GM19463 (cell line): ENCODE results near the gene NDUFA3.
A peak's percentile ranks its signal among the peaks of the same experiment; 100 is the strongest.
"Not testable (repeated sequence)": the region's sequence is repeated elsewhere in the genome, so short reads cannot be mapped to it uniquely, and the experiment has no call there.

Experiments
- ATAC-seq: cut with Tn5 transposase; IDR thresholded peaks from one replicate; pipeline ENCODE4 v1.9.1; 2021; ENCODE audit warnings: mild to moderate bottlenecking, moderate library complexity; ENCODE audit not compliant: unreplicated experiment

NDUFA3 gene

DNA sequence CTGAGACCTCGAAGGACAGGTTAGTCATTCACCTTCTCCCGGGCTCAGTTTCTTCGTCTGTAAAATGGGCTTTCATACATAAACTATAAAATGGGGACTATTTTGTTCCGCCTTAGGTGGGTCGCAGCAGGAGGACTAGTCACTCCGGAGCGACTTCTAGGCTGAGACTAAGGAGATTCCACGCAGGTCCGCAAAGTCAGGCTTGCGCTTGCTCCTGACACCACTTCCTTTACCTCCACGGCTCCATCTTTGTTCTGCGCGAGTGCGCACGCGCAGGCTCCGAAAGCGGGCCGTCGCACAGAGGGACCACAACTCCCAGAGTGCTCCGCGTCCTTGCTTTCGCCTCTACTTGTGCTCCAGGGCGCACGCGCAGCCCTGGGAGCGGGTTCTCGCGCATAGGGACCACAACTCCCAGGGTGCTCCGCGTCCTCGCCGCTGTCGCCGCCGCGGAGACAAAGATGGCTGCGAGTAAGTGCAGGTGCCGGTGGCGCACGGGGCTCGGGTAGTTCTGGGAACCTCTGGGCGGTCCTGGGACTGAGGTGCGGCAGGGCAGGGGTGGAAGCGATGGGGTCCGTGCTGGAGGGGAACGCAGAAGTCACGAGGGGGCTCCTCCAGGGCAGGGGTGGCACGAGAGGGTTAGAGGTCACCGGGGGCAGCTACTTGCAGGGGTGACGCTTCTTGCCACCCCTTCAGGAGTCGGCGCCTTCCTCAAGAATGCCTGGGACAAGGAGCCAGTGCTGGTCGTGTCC is at the start of gene NDUFA3:
Gene NDUFA3, plus strand, starts transcription at position 435 of the 749 bp plus-strand sequence. Its CDS starts 24 bp downstream, at position 459.
- ATAC-seq: peak; percentile 94

DNA sequence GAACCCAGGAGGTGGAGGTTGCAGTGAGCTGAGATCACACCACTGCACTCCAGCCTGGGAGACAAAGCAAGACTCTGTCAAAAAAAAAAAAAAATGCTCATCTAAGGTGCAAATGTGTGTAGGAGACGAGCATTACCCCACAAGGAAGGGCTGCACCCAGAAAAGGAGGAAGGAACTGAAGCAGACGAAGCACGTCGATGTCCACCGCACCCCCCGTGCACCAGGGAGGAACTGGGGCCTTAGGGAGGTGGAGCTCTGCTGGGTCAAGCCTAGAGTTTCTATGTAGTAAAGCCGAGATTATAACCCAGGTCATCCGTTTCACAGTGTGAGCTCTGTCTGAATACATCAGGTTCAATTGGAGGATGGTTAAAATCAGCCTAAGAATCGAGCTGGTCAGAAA is 40.0 kb upstream of the NDUFA3 start:
- ATAC-seq: no peak

DNA sequence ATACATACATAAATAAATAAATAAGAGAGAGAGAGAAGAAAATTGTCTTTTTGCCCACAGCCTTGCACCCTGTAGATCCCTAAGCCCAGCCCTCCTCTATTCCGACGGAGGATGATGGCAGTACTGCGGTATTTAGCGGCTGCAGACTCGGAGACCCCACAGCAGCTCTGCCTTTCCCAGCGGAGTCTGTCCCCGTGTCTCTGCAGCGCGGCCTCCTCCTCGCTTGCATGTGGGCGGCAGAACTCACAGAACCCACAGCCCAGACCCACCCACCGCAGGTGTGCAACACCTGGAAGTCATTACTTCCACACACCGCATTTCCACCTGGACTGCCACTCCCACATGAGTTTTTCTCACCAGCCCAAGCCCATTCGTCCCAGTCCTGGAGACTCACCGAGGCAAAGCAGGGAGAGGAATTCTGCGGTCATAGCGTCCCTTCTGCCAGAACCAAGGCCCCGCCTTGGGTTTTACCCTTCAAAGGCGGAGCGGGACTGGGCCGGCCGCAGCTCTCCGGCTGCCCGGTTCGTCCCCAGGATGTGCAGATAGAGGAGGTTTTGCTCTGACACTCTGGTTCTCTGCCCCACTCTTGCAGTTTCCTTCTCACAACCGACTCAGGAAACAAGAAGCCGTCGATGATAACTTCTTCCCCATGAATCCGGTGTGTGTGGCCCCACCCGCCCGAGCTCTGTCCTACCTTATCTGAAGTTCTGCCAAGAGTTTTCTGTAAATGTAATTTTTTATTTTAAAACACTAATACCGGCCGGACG is 39.1 kb upstream of the NDUFA3 start, which contains the start of gene VSTM1:
Gene VSTM1, minus strand, starts transcription at position 548 of the 767 bp plus-strand sequence. Its CDS starts 120 bp downstream, at position 428.
- no peak for ATAC-seq

DNA sequence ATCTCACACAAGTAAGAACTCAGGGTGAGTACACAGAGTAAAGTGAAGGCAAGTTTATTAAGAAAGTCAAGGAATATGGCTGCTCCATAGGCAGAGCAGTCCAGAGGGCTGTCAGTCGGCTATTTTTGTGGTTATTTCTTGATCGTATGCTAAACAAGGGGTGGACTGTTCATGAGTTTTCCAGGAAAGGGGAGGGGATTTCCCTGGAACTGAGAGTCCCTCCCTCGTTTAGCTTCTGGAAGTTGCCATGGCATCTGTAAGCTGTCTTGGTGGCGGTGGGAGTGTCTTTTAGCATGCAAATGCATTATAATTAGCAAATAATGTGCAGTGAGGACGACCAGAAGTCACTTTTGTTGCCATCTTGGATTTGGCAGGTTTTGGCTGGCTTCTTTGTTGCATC is 33.2 kb upstream of the NDUFA3 start:
- ATAC-seq: no peak

DNA sequence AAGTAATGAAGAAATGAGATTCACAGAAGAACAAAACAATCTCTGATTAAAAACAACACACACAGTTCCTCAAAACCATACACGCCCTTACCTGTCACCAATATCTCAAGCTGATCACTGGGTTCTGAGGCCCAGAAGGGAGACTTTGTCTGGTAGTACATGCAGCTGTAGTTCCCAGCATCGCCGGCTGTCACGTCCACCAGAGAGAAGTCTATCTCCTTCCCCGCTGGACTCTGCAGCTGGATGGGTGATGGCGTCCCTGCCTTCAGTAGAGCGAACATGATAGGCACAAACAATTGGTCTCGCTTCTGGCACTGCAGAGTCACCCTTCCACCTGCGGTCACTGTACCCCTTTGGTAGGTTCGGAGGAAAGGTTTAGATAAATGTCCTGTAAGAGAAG is 28.8 kb upstream of the NDUFA3 start:
- no peak for ATAC-seq

DNA sequence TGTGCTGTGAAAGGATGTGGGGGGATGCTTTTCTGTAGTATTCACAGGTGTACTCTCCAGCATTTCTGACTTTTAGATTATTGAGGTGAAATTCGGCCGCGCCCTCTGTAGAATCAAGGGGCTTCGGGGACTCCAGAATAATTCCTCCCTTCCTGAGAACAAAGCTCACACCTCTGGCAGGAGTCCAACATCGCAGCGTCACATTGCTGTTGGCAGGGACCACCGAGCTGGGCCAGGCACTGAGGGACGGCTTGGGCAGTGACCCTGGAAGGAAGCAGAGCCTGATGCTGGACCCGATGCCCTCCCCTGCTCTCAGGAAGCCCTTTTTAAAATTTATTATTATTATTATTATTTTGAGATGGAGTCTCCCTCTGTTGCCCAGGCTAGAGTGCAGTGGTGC is 27.8 kb upstream of the NDUFA3 start:
- ATAC-seq: no peak

DNA sequence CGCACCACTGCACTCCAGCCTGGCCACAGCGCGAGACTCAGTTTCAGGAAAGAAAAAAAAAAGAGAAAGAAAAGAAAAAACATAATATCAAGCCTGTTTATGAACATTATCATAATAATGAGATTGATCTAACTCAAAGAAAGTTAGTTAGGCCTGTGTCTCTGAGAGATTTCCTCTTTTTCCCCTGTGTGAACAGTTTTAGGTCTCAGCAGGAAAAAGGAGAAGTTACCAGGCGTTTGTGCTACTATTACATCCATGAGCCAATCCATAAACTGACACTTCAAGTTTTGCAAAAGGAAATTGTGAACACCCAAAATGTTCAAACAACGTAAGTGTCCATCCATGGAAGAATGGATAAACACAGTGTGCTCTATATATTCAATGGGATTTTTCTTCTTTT is 25.3 kb upstream of the NDUFA3 start:
- no peak for ATAC-seq

DNA sequence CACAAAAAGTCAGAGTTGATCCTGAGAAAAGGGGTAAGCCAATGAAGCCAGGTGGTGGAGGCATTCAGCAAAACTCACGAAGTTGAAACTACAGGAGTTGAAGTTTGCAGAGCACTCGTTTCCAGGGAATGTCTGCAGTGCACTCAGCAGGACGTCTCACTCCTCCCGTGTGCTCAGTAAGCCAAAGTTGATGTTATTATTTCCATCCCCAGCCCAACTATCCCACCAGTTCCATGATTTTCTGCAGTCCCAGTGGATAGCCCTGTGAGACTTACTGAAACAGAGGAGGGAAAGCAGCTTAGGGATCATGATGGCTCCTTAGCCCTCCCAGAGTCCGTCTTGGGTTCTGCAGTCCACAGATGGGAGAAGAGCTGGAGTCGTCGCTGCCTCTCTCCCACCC is 21.6 kb upstream of the NDUFA3 start, which contains the start of gene TARM1:
Gene TARM1, minus strand, starts transcription at position 334 of the 400 bp plus-strand sequence. Its CDS starts 25 bp downstream, at position 309.
- ATAC-seq: no peak

DNA sequence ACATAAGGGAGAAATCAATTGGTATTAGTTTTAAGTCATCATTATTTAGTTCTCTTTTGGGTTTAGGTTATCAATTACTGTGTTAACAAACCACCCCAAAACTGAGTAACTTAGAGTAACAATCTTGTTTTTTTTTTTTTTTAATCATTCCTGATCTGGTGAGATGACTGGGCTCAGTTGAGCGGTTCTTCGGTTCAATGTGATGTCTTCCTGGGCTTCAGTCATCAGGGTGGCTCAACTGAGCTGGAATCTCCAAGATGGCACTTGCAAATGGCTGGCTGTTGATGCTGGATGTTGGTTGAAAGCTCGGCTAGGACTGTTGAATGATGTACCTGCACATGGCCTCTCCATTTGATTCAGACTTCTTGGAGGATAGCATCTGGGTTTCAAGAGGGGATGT is 18.2 kb upstream of the NDUFA3 start:
- no peak for ATAC-seq

DNA sequence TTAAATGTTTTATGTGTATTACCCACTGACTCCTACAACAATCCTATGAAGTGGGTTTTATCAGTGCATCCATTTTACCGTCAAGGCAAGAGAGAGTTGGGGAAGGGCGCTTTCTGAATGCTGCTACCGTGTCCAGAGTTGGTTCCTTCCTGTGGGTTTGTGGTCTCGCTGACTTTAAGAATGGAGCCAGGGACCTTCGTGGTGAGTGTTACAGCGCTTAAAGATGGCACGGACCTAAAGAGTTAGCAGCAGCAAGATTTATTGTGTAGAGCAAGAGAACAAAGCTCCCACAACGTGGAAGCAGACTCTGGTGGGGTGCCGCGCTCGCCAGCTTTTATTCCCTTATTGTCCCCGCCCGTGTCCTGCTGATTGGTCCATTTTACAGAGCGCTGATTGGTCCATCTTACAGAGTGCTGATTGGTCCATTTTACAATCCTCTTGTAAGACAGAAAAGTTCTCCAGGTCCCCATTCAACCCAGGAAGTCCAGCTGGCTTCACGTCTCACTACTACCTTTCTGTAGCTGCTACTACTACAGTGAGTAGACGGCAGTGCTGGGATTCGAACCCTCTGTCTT is 8.1 kb upstream of the NDUFA3 start:
- ATAC-seq: no peak

DNA sequence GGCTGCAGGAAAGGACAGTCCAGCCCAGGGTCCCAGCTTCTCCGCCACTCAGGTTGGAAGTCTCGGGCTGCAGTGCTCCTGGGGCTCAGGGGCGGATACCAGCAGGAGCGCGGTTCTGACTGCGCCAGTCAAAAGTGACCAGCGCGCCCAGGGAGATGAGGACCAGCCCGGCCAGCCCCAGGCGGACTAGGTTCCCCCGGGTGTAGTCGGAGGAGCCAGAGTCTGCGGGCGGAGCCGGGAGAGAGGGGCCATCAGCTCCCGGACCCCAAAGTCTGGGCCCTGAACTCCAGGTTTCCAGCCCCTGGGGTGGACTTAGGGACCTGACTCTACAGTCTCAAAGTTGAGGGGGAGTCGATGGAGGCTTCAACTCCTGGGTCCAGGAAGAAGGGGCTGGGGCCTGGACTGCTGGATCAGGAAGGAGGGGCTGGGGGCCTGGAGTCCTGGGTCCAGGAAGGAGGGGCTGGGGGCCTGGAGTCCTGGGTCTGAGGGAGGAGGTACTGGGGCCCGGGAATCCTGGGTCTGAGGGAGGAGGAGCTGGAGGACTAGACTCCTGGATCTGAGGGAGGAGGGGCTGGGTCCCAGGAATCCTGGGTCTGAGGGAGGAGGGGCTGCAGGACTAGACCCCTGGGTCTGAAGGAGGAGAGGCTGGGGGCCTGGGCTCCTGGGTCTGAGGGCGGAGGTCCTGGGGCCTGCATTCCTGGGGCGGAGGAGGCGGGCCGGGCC is 7.4 kb upstream of the NDUFA3 start:
- no peak for ATAC-seq

DNA sequence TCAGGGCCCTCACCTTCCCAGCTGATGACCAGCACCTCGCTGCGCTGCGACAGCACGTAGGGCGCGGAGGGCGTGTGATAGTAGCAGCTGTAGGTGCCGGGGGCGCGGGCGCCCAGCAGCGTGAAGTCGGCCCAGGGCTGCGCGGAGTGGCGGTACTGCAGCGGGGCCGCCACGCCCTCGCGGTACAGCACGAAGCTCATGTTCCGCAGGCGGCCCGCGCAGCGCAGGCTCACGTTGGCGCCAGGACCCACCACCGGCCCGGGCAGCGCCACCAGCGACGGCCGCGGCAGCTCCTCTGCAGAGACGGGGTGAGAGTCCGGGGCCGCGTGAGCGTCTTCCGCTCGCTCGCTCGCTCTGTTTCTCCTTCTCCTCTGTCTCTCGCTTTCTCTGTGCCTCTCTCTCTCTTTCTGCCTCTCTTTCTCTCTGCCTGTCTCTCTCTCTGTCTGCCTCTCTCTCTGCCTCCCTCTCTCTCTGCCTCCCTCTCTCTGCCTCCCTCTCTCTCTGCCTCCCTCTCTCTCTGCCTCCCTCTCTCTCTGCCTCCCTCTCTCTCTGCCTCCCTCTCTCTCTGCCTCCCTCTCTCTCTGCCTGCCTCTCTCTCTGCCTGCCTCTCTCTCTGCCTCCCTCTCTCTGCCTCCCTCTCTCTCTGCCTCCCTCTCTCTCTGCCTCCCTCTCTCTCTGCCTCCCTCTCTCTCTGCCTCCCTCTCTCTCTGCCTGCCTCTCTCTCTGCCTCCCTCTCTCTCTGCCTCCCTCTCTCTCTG is 6.6 kb upstream of the NDUFA3 start:
- ATAC-seq: not testable (repeated sequence)

DNA sequence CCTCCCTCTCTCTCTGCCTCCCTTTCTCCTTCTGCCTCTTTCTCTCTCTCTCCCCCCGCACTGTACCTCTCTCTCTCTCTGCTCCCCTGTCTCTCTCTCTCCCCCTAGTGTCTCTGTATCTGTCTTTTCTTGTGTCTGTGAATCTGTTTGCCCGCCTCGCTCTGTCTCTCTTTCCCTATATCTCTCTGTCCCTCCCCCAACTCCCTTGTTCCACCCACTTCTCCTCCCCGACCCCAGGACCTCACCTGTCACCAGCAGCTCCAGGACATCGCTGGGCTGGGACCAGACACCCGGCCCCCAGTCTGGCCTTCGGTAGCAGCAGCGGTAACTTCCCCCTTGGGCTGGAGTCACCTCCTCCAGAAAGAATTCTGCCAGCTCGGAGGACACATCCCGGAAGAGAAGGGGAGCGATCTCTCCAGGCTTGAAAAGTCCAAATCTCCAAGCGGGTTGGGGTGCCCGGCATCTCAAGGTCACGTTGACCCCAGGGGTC is 6.0 kb upstream of the NDUFA3 start:
- ATAC-seq: no peak

DNA sequence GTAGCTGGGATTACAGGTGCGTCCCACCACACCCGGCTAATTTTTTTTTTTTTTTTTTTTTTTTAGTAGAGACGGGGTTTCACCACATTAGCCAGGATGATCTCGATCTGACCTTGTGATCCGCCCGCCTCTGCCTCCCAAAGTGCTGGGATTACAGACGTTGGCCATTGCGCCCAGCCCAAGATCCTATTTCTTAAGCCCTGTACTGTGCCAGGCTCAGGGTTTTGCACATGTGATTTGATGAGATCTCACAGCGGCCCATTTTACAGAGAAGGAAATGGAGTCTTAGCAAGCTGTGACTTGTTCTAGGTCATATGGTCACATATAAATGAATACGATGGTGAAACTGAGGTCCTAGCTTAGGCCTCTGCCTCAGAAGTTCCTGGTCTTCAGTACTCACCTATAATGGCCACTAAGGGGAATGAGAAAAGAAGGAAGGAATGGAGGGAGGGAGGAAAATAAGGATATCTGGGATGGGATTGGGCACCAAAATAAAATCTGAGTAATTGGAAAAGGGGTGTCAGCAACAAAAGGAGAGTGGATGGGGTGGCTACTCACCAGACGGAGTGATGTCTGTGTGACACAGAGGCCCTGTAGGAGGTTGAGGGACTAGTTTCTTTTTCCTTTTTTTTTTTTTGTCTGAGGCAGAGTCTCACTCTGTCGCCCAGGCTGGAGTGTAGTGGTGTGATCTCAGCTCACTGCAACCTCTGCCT is 3.3 kb upstream of the NDUFA3 start:
- no peak for ATAC-seq

DNA sequence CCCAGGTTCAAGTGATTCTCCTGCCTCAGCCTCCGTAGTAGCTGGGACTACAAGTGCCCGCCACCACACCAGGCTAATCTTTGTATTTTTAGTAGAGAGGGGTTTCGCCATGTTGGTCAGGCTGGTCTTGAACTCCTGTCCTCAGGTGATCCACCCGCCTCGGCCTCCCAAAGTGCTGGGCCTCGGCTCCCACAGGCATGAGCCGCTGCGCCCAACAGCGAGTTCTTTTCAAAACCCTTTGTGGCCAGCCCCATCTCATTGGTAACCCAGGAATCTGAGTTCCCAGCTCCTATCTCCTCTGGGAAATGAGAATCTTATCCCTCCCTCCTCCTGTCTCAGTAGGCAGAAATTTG is 2.8 kb upstream of the NDUFA3 start:
- not testable (repeated sequence) for ATAC-seq

DNA sequence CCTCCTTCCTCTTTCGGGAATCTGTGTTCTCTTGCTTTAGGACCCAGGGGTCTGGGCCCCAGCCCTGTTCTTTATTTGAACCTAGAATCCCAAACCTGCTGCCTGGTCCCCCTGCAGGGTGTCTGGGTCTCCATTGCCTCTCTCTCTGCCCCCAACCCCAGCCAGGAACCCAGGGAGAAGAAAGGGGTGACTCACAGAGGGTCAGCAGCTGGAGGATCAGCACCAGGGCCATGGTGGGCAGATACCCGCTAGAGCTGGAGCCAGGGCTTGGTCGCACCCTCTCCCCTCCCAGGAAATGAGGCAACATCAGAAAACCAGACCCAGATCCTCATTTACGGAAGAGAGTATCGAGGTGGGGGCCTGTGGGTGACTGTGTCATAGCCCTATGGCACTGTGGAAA is 2.1 kb upstream of the NDUFA3 start, which contains the start of gene OSCAR:
Gene OSCAR, minus strand, starts transcription at position 243 of the 400 bp plus-strand sequence. Its CDS starts 11 bp downstream, at position 232.
- no peak for ATAC-seq

DNA sequence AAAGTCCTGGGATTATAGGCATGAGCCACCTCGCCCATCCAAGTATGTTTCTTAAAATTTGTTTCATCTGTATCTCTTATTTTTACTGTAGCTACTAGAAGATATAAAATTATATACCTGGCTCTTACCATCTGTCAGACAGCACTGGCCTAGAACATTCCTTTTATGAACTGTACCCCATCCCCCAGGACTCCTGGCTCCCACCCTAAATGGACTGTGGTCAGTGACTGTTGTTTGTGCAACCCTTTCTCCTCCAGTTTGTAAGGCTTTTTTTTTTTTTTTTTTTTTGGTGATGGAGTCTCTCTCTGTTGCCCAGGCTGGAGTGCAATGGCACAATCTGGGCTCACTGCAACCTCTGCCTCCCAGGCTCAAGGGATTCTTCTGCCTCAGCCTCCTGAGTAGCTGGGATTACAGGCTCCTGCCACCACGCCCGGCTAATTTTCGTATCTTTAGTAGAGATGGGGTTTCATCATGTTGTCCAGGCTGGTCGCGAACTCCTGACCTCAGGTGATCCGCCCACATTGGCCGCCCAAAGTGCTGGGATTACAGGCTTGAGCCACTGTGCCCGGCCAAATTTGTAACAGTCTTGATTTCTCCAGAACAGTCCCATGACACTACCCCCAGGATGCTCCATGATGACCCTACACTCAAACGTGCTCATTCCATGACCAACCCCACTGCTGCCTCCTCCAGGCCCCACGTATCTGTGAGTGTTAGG is 2.5 kb downstream of the NDUFA3 start:
- no peak for ATAC-seq

DNA sequence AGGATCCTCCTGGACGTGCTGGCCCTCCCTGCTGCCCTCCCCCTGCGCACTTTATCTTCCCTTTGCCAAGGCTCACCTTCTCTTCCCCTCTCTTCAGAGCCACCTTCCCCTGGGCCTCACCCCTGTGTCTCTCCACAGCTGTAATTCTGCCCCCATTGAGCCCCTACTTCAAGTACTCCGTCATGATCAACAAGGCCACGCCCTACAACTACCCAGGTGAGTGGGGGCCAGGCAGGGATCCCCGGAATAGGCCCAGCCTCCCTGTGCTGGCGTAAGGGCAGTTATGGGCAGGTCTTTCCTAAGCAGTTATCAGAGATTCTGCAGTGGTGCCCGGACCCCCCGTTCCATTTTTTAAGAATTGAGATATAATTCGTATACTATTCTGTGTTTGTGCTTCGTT is 3.1 kb downstream of the NDUFA3 start:
- no peak for ATAC-seq

DNA sequence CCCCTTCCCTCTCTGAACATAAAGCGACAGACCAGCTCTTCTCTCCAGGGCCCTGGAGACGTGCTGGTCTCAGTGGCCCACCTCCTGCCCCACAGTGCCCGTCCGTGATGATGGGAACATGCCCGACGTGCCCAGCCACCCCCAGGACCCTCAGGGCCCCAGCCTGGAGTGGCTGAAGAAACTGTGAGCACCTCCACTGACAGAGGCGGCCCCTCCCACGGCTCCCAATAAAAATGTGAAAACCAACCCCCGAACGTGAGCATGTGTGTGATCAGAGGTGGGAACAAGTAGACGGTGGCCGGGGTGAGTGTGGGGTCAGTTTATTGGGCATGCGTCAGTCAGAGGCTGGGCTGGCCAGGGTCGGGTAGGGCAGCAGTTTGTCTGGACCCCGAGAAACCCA is 4.1 kb downstream of the NDUFA3 start:
- ATAC-seq: no peak
